Measurements from ENCODE around the gene PRKCB. TPM values are rescaled to one million over a fixed set of nuclear protein-coding genes. Genes with fewer than 3 reads are reported as not detected.

The PRKCB gene
- total RNA-seq, 1 experiment from 2014 or later, result 0.89 TPM

DNA sequence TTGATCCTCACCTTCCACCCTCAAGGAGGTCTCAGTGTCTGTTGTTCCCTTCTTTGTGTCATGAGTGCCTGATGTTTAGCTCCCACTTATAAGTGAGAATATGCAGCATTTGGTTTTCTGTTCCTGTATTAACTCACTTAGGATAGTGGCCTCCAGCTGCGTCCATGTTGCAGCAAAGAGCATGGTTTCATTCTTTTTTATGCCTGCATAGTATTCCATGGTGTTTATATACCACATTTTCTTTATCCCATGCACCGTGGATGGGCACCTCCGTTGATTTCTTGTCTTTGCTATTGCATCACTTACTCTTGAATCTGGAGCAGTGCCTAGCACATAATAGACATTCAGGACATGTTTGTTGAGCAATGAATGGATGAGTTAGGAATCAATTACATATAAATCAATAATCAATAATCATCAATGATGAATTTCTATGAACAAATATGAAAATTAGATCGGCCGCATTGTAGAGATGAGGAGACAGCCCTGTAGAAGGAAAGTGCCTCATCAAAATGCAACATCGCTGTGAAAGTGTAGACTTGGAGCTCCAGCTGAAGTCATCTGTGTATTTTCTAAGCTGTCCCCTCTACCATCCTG, 129.5 kb downstream of the PRKCB start:
- H3K4me3 ChIP-seq (replicated peaks in 1 of 2; ENCODE audit: low read depth in 1 of 2, low read length in 2 of 2), result no peak overlapping the region
- DNase-seq (ENCODE audit: low read depth, low spot score) (no peak), ATAC-seq (no peak)
- no peak overlapping the region for H3K9ac ChIP-seq (ENCODE audit: low read length)
- no peak overlapping the region for H3K27ac ChIP-seq (ENCODE audit: low read depth, low read length)
- H3K27me3 ChIP-seq (ENCODE audit: insufficient read depth, low read length), result peaks cover 44% of the 10 kb centered on the region
- H3K9me2 ChIP-seq (ENCODE audit: insufficient read depth), result no peaks in the 10 kb centered on the region
- no TSS peak for BruUV-seq (replicated peaks)
- no peaks in the 10 kb centered on the region for H4K20me1 ChIP-seq (ENCODE audit: insufficient read depth)
- H3K4me2 ChIP-seq (ENCODE audit: low read length), result no peak overlapping the region
- ChIA-PET POLR2A (no interaction called here), CTCF (no interaction called here), RAD21 (ENCODE audit: low non-redundant PET in 1 of 2, low total read pairs in 2 of 2, uncharacterized antibody in 2 of 2, unreplicated experiment in 2 of 2) (no interaction called here)
- H2AFZ ChIP-seq (ENCODE audit: low read depth, low read length, poor library complexity, severe bottlenecking), result no peak overlapping the region
- intact Hi-C loops (cut with micrococcal nuclease), result no loop called here
- no peaks in the 10 kb centered on the region for H3K4me1 ChIP-seq (ENCODE audit: control insufficient read depth in 1 of 2, insufficient read depth in 2 of 2, low read length in 2 of 2)
- H3K9me3 ChIP-seq (ENCODE audit: control insufficient read depth in 1 of 2, insufficient read depth in 1 of 2, low read depth in 1 of 2, low read length in 2 of 2), result no peaks in the 10 kb centered on the region
- TF ChIP-seq RAD21 (IDR thresholded peaks at IDR 0.05; ENCODE audit: low read depth) (no peak), ZFX (IDR thresholded peaks at IDR 0.05) (no peak), SP1 (IDR thresholded peaks at IDR 0.05; ENCODE audit: low read depth) (no peak), FOSL1 (IDR thresholded peaks at IDR 0.05; ENCODE audit: low read depth) (no peak), TCF7L2 (IDR thresholded peaks at IDR 0.05; ENCODE audit: borderline replicate concordance, extremely low read depth, insufficient read depth, insufficient read length) (no peak), POLR2A (IDR thresholded peaks at IDR 0.05; ENCODE audit: borderline replicate concordance, extremely low read depth, insufficient read depth, insufficient read length) (no peak), SRF (IDR thresholded peaks at IDR 0.05; ENCODE audit: low read depth) (no peak)
- no peaks in the 10 kb centered on the region for H3K79me2 ChIP-seq (ENCODE audit: insufficient read depth, low read length)
- no peaks in the 10 kb centered on the region for H3K36me3 ChIP-seq (ENCODE audit: control insufficient read depth in 1 of 2, insufficient read depth in 2 of 2, low read length in 2 of 2)

DNA sequence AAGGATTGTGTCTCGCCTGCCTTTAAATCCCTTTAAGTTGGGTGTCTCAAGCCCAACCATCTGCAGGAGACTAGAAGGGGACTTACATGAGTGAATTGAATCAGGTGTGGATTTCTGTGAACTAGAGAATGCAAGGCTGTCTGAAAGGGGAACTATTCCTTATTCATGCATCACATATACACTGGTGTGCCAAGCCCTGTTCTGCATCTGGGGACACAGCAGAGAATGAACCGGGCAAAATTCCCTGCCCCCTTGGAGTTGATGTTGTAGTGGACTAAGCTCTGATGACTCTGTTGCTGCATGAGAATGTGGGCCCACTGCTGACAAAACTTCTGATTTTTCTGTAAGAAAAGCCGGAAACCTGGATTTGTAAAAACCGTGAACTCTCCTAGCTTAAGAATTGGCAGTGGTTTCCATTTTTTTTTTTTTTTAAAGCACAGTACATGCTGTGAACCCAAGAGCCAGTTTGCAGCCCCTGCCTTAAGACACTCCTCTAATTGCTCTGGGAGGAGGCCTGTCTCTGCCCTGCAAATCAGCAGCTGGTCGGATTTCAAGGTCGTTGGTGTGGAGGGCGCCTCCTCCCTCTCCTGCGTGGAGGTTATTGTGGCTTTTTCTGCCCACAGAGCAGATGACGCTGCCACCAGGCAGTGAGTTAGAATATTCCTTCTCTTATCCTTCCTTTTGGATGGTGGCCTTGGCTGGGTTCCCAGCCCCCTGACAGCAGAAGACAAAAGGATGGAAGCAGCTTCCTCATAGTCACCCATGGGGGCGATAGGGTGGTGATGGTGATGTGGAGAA, 131.0 kb downstream of the PRKCB start:
- BruUV-seq (replicated peaks), result no TSS peak
- Histone ChIP-seq H3K36me3 (ENCODE audit: control insufficient read depth in 1 of 2, insufficient read depth in 2 of 2, low read length in 2 of 2) (no peaks in the 10 kb centered on the region), H3K9me2 (ENCODE audit: insufficient read depth) (no peaks in the 10 kb centered on the region), H3K27me3 (ENCODE audit: insufficient read depth, low read length) (peaks cover 42% of the 10 kb centered on the region), H3K9me3 (ENCODE audit: control insufficient read depth in 1 of 2, insufficient read depth in 1 of 2, low read depth in 1 of 2, low read length in 2 of 2) (no peaks in the 10 kb centered on the region), H3K4me3 (replicated peaks in 1 of 2; ENCODE audit: low read depth in 1 of 2, low read length in 2 of 2) (no peak overlapping the region), H3K79me2 (ENCODE audit: insufficient read depth, low read length) (no peaks in the 10 kb centered on the region), H2AFZ (ENCODE audit: low read depth, low read length, poor library complexity, severe bottlenecking) (no peak overlapping the region), H4K20me1 (ENCODE audit: insufficient read depth) (no peaks in the 10 kb centered on the region), H3K4me1 (ENCODE audit: control insufficient read depth in 1 of 2, insufficient read depth in 2 of 2, low read length in 2 of 2) (no peaks in the 10 kb centered on the region), H3K9ac (ENCODE audit: low read length) (no peak overlapping the region), H3K4me2 (ENCODE audit: low read length) (no peak overlapping the region), H3K27ac (ENCODE audit: low read depth, low read length) (no peak overlapping the region)
- intact Hi-C loops (cut with micrococcal nuclease), result no loop called here
- ChIA-PET POLR2A (no interaction called here), RAD21 (ENCODE audit: low non-redundant PET in 1 of 2, low total read pairs in 2 of 2, uncharacterized antibody in 2 of 2, unreplicated experiment in 2 of 2) (no interaction called here), CTCF (no interaction called here)
- ATAC-seq (no peak), DNase-seq (ENCODE audit: low read depth, low spot score) (no peak)
- TF ChIP-seq SIN3A (IDR thresholded peaks at IDR 0.05; ENCODE audit: low read depth), result no peak
- TF ChIP-seq POLR2AphosphoS5 (IDR thresholded peaks at IDR 0.05; ENCODE audit: low read depth, low read length), result no peak
- TF ChIP-seq FOSL1 (IDR thresholded peaks at IDR 0.05; ENCODE audit: low read depth), result no peak
- TF ChIP-seq, protein P1, sequence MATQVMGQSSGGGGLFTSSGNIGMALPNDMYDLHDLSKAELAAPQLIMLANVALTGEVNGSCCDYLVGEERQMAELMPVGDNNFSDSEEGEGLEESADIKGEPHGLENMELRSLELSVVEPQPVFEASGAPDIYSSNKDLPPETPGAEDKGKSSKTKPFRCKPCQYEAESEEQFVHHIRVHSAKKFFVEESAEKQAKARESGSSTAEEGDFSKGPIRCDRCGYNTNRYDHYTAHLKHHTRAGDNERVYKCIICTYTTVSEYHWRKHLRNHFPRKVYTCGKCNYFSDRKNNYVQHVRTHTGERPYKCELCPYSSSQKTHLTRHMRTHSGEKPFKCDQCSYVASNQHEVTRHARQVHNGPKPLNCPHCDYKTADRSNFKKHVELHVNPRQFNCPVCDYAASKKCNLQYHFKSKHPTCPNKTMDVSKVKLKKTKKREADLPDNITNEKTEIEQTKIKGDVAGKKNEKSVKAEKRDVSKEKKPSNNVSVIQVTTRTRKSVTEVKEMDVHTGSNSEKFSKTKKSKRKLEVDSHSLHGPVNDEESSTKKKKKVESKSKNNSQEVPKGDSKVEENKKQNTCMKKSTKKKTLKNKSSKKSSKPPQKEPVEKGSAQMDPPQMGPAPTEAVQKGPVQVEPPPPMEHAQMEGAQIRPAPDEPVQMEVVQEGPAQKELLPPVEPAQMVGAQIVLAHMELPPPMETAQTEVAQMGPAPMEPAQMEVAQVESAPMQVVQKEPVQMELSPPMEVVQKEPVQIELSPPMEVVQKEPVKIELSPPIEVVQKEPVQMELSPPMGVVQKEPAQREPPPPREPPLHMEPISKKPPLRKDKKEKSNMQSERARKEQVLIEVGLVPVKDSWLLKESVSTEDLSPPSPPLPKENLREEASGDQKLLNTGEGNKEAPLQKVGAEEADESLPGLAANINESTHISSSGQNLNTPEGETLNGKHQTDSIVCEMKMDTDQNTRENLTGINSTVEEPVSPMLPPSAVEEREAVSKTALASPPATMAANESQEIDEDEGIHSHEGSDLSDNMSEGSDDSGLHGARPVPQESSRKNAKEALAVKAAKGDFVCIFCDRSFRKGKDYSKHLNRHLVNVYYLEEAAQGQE (IDR thresholded peaks at IDR 0.05; ENCODE audit: low read depth), result no peak
- TF ChIP-seq YY1 (IDR thresholded peaks at IDR 0.05; ENCODE audit: extremely low read depth, insufficient replicate concordance, low read depth, low read length), result no peak
- no peak for TF ChIP-seq CEBPB (IDR thresholded peaks at IDR 0.05; ENCODE audit: low read depth)
- TF ChIP-seq, protein P2, sequence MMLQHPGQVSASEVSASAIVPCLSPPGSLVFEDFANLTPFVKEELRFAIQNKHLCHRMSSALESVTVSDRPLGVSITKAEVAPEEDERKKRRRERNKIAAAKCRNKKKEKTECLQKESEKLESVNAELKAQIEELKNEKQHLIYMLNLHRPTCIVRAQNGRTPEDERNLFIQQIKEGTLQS (IDR thresholded peaks at IDR 0.05), result no peak
- TF ChIP-seq EZH2phosphoT487 (IDR thresholded peaks at IDR 0.05; ENCODE audit: borderline replicate concordance), result no peak
- TF ChIP-seq SP1 (IDR thresholded peaks at IDR 0.05; ENCODE audit: low read depth), result no peak

Data from HCT116 (cell line).